Prostate gland (tissue), 2 donors: Measurements from ENCODE around the gene POLR1H.

Source experiments
- POLR2A ChIP-seq: fragments of 450-650 bp; IDR thresholded peaks from one replicate; pipeline ENCODE4 v1.6.1; 2016; ENCODE audit warnings: antibody characterized with exemption, mild to moderate bottlenecking
- TF ChIP-seq, protein P1 (sequence below), 4 experiments: fragments of 200-600 bp in 2 of 4; fragments of 450-650 bp in 2 of 4; sonication (generic) in 2 of 4; IDR thresholded peaks; 1 replicate in 3 of 4; 2 replicates in 1 of 4; pipeline ENCODE4 v1.5.1; 2016 to 2019; ENCODE audit warnings: antibody characterized with exemption in 4 of 4, mild to moderate bottlenecking in 2 of 4, moderate library complexity in 2 of 4

- TF ChIP-seq POLR2A: peak; percentile 84
- TF ChIP-seq, protein P1, sequence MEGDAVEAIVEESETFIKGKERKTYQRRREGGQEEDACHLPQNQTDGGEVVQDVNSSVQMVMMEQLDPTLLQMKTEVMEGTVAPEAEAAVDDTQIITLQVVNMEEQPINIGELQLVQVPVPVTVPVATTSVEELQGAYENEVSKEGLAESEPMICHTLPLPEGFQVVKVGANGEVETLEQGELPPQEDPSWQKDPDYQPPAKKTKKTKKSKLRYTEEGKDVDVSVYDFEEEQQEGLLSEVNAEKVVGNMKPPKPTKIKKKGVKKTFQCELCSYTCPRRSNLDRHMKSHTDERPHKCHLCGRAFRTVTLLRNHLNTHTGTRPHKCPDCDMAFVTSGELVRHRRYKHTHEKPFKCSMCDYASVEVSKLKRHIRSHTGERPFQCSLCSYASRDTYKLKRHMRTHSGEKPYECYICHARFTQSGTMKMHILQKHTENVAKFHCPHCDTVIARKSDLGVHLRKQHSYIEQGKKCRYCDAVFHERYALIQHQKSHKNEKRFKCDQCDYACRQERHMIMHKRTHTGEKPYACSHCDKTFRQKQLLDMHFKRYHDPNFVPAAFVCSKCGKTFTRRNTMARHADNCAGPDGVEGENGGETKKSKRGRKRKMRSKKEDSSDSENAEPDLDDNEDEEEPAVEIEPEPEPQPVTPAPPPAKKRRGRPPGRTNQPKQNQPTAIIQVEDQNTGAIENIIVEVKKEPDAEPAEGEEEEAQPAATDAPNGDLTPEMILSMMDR (IDR thresholded peaks at IDR 0.05): peak in 2 of 4 experiments; percentile 32 to 38
Measured at GRCh38 chr6:30061092-30061857, at the start of gene POLR1H.
